Measurements from ENCODE around the gene IGSF21. TPM values are rescaled to one million over a fixed set of nuclear protein-coding genes. Genes with fewer than 3 reads are reported as not detected.
A peak's percentile ranks its signal among the peaks of the same experiment; 100 is the strongest.

IGSF21 gene
- total and polyA plus RNA-seq, 10 of the 15 experiments (the other 5 are each of a cell fraction or from before 2014, with no cell fraction given) = 0.03 to 0.49 TPM; not detected in 8

DNA sequence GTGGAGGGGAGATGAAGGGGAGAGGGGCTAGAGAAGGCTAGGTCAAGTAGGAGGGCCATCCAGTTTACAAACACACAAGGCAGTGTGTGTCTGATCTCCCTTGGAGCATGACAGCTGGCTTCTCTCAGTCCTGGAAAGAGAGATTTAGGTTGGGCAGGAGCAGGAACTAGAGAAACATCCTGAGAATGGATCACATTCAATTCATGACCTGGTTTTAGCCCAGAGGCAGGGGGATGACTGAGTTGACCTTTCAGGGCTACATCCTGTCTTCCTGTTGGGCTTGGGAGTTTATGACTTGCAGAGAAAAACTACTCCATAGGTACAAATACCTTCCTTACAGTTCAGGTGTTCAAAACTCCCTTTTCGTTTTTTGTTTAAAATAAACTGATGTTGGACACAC, 97.0 kb downstream of the IGSF21 start:
- Histone ChIP-seq H3K79me2 (ENCODE audit: control insufficient read depth, insufficient read depth, low read length) (no peaks in the 10 kb centered on the region), H3K4me1 (ENCODE audit: control insufficient read depth, insufficient read depth, low read length) (no peaks in the 10 kb centered on the region), H3K36me3 (ENCODE audit: control insufficient read depth in 2 of 2, insufficient read depth in 2 of 2, low read length in 1 of 2) (no peaks in the 10 kb centered on the region), H3K27me3 (replicated peaks in 1 of 2; ENCODE audit: control insufficient read depth in 2 of 2, insufficient read depth in 2 of 2, low read length in 1 of 2) (peaks cover 2 to 4% of the 10 kb centered on the region in 2 experiments; a peak in 2 of 4 replicates), H3K27ac (ENCODE audit: control insufficient read depth, insufficient read depth) (no peak overlapping the region), H3K4me3 (no peak overlapping the region), H3K9ac (ENCODE audit: control insufficient read depth, insufficient read depth, low read length) (no peak overlapping the region), H3K4me2 (ENCODE audit: control insufficient read depth, insufficient read depth) (no peak overlapping the region), H2AFZ (ENCODE audit: control insufficient read depth, low read depth, low read length) (no peak overlapping the region), H4K20me1 (ENCODE audit: control insufficient read depth, insufficient read depth) (no peaks in the 10 kb centered on the region), H3K9me3 (replicated peaks; ENCODE audit: control insufficient read depth, insufficient read depth, low read length) (no peaks in the 10 kb centered on the region; the same call in 2 of the 3 replicates)
- ChIA-PET SMC1A (ENCODE audit: uncharacterized antibody, unreplicated experiment) (no interaction called here), RAD21 (ENCODE audit: unreplicated experiment) (no interaction called here), POLR2A (no interaction called here), CTCF (no interaction called here)
- no TSS peak for BruUV-seq (replicated peaks)
- TF ChIP-seq NR2C1 (IDR thresholded peaks at IDR 0.05) (0 out of 2 replicates have a peak, but pooled peaks have one; percentile 18), TCF7 (IDR thresholded peaks at IDR 0.05; ENCODE audit: borderline replicate concordance) (no peak)
- FAIRE-seq (no peak), DNase-seq (ENCODE audit: low read depth, low spot score) (no peak), ATAC-seq (no peak)
- in situ Hi-C loops (cut with MboI) = no loop called here
- intact Hi-C loops (cut with micrococcal nuclease; ENCODE audit: unreplicated experiment) = no loop called here
- 22% methylated on average over 1 of the region's 1 CpG for WGBS (ENCODE audit: insufficient coverage, insufficient replicate concordance, low lambda C conversion rate, missing lambda C conversion rate)

- ATAC-seq (no peak), DNase-seq (ENCODE audit: low read depth, low spot score) (no peak), FAIRE-seq (no peak)
- 10% methylated on average over 7 of the region's 7 CpGs for WGBS (ENCODE audit: insufficient coverage, insufficient replicate concordance, low lambda C conversion rate, missing lambda C conversion rate)
- ChIA-PET RAD21 (ENCODE audit: unreplicated experiment) (no interaction called here), CTCF (no interaction called here), SMC1A (ENCODE audit: uncharacterized antibody, unreplicated experiment) (no interaction called here), POLR2A (no interaction called here)
- Histone ChIP-seq H3K4me2 (ENCODE audit: control insufficient read depth, insufficient read depth) (no peak overlapping the region), H3K9ac (ENCODE audit: control insufficient read depth, insufficient read depth, low read length) (no peak overlapping the region), H3K79me2 (ENCODE audit: control insufficient read depth, insufficient read depth, low read length) (no peaks in the 10 kb centered on the region), H3K4me1 (ENCODE audit: control insufficient read depth, insufficient read depth, low read length) (no peaks in the 10 kb centered on the region), H3K4me3 (no peak overlapping the region), H3K27ac (ENCODE audit: control insufficient read depth, insufficient read depth) (no peak overlapping the region), H2AFZ (ENCODE audit: control insufficient read depth, low read depth, low read length) (no peak overlapping the region), H3K36me3 (ENCODE audit: control insufficient read depth in 2 of 2, insufficient read depth in 2 of 2, low read length in 1 of 2) (no peaks in the 10 kb centered on the region), H3K9me3 (replicated peaks; ENCODE audit: control insufficient read depth, insufficient read depth, low read length) (no peaks in the 10 kb centered on the region; the same call in 2 of the 3 replicates), H3K27me3 (replicated peaks in 1 of 2; ENCODE audit: control insufficient read depth in 2 of 2, insufficient read depth in 2 of 2, low read length in 1 of 2) (peaks cover 0 to under 1% of the 10 kb centered on the region in 2 experiments; a peak in 1 of 4 replicates), H4K20me1 (ENCODE audit: control insufficient read depth, insufficient read depth) (no peaks in the 10 kb centered on the region)
- in situ Hi-C loops (cut with MboI) = no loop called here
- no peak for TF ChIP-seq SMAD1 (IDR thresholded peaks at IDR 0.05; ENCODE audit: low read depth, partially characterized antibody)
- no peak for TF ChIP-seq ZNF384 (IDR thresholded peaks at IDR 0.05; ENCODE audit: borderline replicate concordance, low read depth, low read length)
- no peak for TF ChIP-seq ATF2 (IDR thresholded peaks at IDR 0.05; ENCODE audit: low read length)
- TF ChIP-seq POLR2AphosphoS5 (IDR thresholded peaks at IDR 0.05; ENCODE audit: low read length) = no peak
- TF ChIP-seq ETV6 (conservative IDR thresholded peaks at IDR 0.05 in 1 of 2, IDR thresholded peaks at IDR 0.05 in 1 of 2; ENCODE audit: borderline replicate concordance in 1 of 2, low read depth in 1 of 2) = no peak
- TF ChIP-seq CBFB (IDR thresholded peaks at IDR 0.05; ENCODE audit: low read depth) = no peak
- no peak for TF ChIP-seq RELA (IDR thresholded peaks at IDR 0.05; ENCODE audit: borderline replicate concordance, partially characterized antibody)
- TF ChIP-seq SPI1 (IDR thresholded peaks at IDR 0.05; ENCODE audit: borderline replicate concordance, insufficient read depth, low read depth, low read length) = no peak
- intact Hi-C loops (cut with micrococcal nuclease; ENCODE audit: unreplicated experiment) = no loop called here
- no TSS peak for BruUV-seq (replicated peaks)
These were observed 97.7 kb downstream of the IGSF21 start for GRCh38 chr1:18205319-18205718.

Measured in GM12878 (cell line).